ENCODE measurements around the gene ARID5B. TPM values are rescaled to one million over a fixed set of nuclear protein-coding genes. Genes with fewer than 3 reads are reported as not detected.

Gene ARID5B
- total RNA-seq, 1 experiment from 2014 or later = 0.04 TPM

DNA sequence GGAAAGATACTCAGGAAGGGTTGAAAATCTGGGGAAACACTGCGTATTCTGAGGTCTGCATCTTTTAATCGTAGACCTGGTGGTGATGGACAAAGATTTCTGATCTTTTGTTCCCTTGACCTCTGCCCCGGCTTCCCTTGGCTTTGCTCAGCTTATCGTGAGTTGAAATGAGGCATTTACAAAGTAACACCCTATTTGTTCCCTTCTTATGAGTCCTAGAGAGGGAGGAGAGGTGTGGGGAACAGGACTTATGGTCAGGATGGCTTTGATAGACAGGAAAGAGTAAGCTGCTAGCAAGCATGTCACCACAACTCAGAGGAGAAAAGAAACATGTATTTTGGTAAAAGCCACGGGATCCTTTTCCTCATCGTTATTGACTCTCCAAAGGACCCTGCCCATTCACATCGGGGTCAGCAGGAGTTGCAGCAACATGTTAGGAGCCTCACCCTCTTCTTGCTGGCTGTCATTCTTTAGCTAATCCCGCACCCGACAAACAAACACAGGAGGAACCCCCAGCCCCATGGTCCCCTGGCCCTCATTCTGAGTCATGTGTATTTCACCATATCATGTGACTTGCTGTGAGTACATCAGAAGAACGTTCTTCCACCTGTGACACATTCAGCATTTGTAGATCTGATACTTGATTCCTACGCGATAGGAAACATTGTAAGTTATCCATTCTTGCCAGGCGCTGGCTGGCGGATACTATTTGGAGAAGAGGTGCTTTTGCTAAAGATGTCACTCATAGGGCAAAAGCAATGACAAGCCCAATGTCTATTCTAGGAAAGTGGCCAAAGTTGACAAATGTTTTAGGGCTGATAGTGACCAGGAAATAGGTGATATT is 197.0 kb downstream of the ARID5B start:
- H3K4me1 ChIP-seq (ENCODE audit: insufficient read depth, low read length) = no peaks in the 10 kb centered on the region; the same call in 1 of the 2 replicates
- H2BK120ac ChIP-seq (ENCODE audit: low read depth, low read length, poor library complexity, severe bottlenecking) = no peak overlapping the region
- H3K23ac ChIP-seq (ENCODE audit: insufficient read length, low read depth, low read length) = no peak overlapping the region
- no peak overlapping the region for H3K56ac ChIP-seq (ENCODE audit: insufficient read length, low read depth, low read length)
- no peak overlapping the region for H3T11ph ChIP-seq (ENCODE audit: low read length)
- no peak overlapping the region for H4K5ac ChIP-seq (ENCODE audit: insufficient read length, low read depth, low read length)
- no peaks in the 10 kb centered on the region for H3K27me3 ChIP-seq (ENCODE audit: insufficient read depth, low read length)
- WGBS (ENCODE audit: extremely low coverage, insufficient read length, low lambda C conversion rate) = no CpG with 5 or more reads among the region's 14 CpGs
- no peaks in the 10 kb centered on the region for H3K23me2 ChIP-seq (ENCODE audit: insufficient read length, low read depth, low read length, poor library complexity, severe bottlenecking)
- H2BK15ac ChIP-seq (ENCODE audit: low read depth, low read length) = no peak overlapping the region
- no peaks in the 10 kb centered on the region for H3K79me1 ChIP-seq (ENCODE audit: insufficient read depth, low read depth, low read length, poor library complexity, severe bottlenecking)
- no peak overlapping the region for H4K8ac ChIP-seq (replicated peaks; ENCODE audit: insufficient read length, low read depth, low read length)
- Mint-ChIP-seq H3K36me3 (ENCODE audit: insufficient read depth in 1 of 3, low read depth in 3 of 3) (no peaks in the 10 kb centered on the region), H3K9me3 (no peaks in the 10 kb centered on the region), H3K4me1 (peaks cover 6 to 9% of the 10 kb centered on the region in 2 experiments; a peak in 3 of 4 replicates), H3K27me3 (ENCODE audit: low read depth) (no peaks in the 10 kb centered on the region), H3K27ac (no peak overlapping the region), H3K4me3 (no peak overlapping the region)
- H4K20me1 ChIP-seq (ENCODE audit: control insufficient read depth, insufficient read depth, insufficient read length) = no peaks in the 10 kb centered on the region
- no peak overlapping the region for H4K91ac ChIP-seq (ENCODE audit: insufficient read length, low read depth, low read length)
- no peak overlapping the region for H2BK20ac ChIP-seq (ENCODE audit: low read depth, low read length, poor library complexity, severe bottlenecking)
- no peak overlapping the region for H3K27ac ChIP-seq (ENCODE audit: insufficient read length, low read depth, low read length)
- no peak overlapping the region for H2AK5ac ChIP-seq (ENCODE audit: insufficient read length, low read length)
- no peak overlapping the region for H3K4ac ChIP-seq (ENCODE audit: low read depth, low read length)
- H3K18ac ChIP-seq (ENCODE audit: insufficient read length, low read depth, low read length) = no peak overlapping the region
- H3K4me2 ChIP-seq (ENCODE audit: insufficient read depth, insufficient read length, low read length) = no peak overlapping the region
- no peak overlapping the region for H2BK5ac ChIP-seq (ENCODE audit: insufficient read length, low read length)
- no peaks in the 10 kb centered on the region for H3K9me3 ChIP-seq (ENCODE audit: control insufficient read depth, low read depth, low read length)
- H3K9ac ChIP-seq (ENCODE audit: extremely low read depth, insufficient read length, low read length) = no peak overlapping the region
- no peak overlapping the region for H3K14ac ChIP-seq (ENCODE audit: insufficient read depth, low read length)
- H3K79me2 ChIP-seq (ENCODE audit: insufficient read depth, low read length) = no peaks in the 10 kb centered on the region
- TF ChIP-seq, protein P1, sequence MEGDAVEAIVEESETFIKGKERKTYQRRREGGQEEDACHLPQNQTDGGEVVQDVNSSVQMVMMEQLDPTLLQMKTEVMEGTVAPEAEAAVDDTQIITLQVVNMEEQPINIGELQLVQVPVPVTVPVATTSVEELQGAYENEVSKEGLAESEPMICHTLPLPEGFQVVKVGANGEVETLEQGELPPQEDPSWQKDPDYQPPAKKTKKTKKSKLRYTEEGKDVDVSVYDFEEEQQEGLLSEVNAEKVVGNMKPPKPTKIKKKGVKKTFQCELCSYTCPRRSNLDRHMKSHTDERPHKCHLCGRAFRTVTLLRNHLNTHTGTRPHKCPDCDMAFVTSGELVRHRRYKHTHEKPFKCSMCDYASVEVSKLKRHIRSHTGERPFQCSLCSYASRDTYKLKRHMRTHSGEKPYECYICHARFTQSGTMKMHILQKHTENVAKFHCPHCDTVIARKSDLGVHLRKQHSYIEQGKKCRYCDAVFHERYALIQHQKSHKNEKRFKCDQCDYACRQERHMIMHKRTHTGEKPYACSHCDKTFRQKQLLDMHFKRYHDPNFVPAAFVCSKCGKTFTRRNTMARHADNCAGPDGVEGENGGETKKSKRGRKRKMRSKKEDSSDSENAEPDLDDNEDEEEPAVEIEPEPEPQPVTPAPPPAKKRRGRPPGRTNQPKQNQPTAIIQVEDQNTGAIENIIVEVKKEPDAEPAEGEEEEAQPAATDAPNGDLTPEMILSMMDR (conservative IDR thresholded peaks at IDR 0.05) = no peak
- no peak overlapping the region for H2BK12ac ChIP-seq (ENCODE audit: insufficient read length, low read depth, low read length)
- no peak for DNase-seq
- no peak overlapping the region for H2AFZ ChIP-seq (ENCODE audit: low read length)
